Measurements from ENCODE around the gene SLC23A1. TPM values are rescaled to one million over a fixed set of nuclear protein-coding genes. Genes with fewer than 3 reads are reported as not detected.
"Not testable (repeated sequence)": the region's sequence is repeated elsewhere in the genome, so short reads cannot be mapped to it uniquely, and the experiment has no call there.

Gene SLC23A1
- total RNA-seq, 1 experiment from 2014 or later, result not detected

GRCh38 chr5:139410993-139411828 is 28.1 kb upstream of the SLC23A1 start:
- H3K4me3 ChIP-seq, result no peak overlapping the region
- no peaks in the 10 kb centered on the region for H3K36me3 ChIP-seq
- no peaks in the 10 kb centered on the region; the same call in 1 of the 2 replicates for H3K27me3 ChIP-seq
- no peak for DNase-seq
- no peaks in the 10 kb centered on the region for H3K9me3 ChIP-seq

GRCh38 chr5:139410121-139410992 is 27.3 kb upstream of the SLC23A1 start:
- Histone ChIP-seq H3K36me3 (no peaks in the 10 kb centered on the region), H3K27me3 (no peaks in the 10 kb centered on the region; the same call in 1 of the 2 replicates), H3K4me3 (no peak overlapping the region), H3K9me3 (no peaks in the 10 kb centered on the region)
- DNase-seq, result no peak

GRCh38 chr5:139409116-139409515 is 26.0 kb upstream of the SLC23A1 start:
- DNase-seq, H3K27me3 ChIP-seq, H3K4me3 ChIP-seq, H3K9me3 ChIP-seq, H3K36me3 ChIP-seq: not testable (repeated sequence)

GRCh38 chr5:139408191-139408590 is 25.1 kb upstream of the SLC23A1 start:
- Histone ChIP-seq H3K36me3 (no peaks in the 10 kb centered on the region), H3K27me3 (no peaks in the 10 kb centered on the region; the same call in 1 of the 2 replicates), H3K9me3 (no peaks in the 10 kb centered on the region), H3K4me3 (no peak overlapping the region)
- no peak for DNase-seq

GRCh38 chr5:139407517-139407916 is 24.4 kb upstream of the SLC23A1 start:
- H3K4me3 ChIP-seq, result no peak overlapping the region
- no peak for DNase-seq
- H3K36me3 ChIP-seq, result no peaks in the 10 kb centered on the region
- no peaks in the 10 kb centered on the region for H3K9me3 ChIP-seq
- no peaks in the 10 kb centered on the region; the same call in 1 of the 2 replicates for H3K27me3 ChIP-seq

GRCh38 chr5:139406963-139407362 is 23.9 kb upstream of the SLC23A1 start:
- Histone ChIP-seq H3K36me3 (no peaks in the 10 kb centered on the region), H3K27me3 (no peaks in the 10 kb centered on the region; the same call in 1 of the 2 replicates), H3K4me3 (no peak overlapping the region), H3K9me3 (no peaks in the 10 kb centered on the region)
- DNase-seq, result no peak

GRCh38 chr5:139404484-139404840 is 21.4 kb upstream of the SLC23A1 start:
- DNase-seq, result no peak
- Histone ChIP-seq H3K4me3 (peak overlapping the region; percentile 55), H3K27me3 (no peaks in the 10 kb centered on the region), H3K9me3 (no peaks in the 10 kb centered on the region), H3K36me3 (no peaks in the 10 kb centered on the region)

- Histone ChIP-seq H3K27me3 (no peaks in the 10 kb centered on the region), H3K9me3 (no peaks in the 10 kb centered on the region), H3K36me3 (no peaks in the 10 kb centered on the region), H3K4me3 (peak within 1 kb of the TSS; percentile 55)
- peak; percentile 99 for DNase-seq
Measured at GRCh38 chr5:139403787-139404483, 20.8 kb upstream of the SLC23A1 start, which contains the start of gene SPATA24. Gene SPATA24, minus strand, starts transcription at chr5:139404089. Its CDS starts 29 bp downstream, at chr5:139404060.

GRCh38 chr5:139403418-139403786 is 20.3 kb upstream of the SLC23A1 start:
- no peaks in the 10 kb centered on the region for H3K9me3 ChIP-seq
- DNase-seq, result no peak
- no peaks in the 10 kb centered on the region for H3K27me3 ChIP-seq
- H3K4me3 ChIP-seq, result peak overlapping the region; percentile 55
- no peaks in the 10 kb centered on the region for H3K36me3 ChIP-seq

GRCh38 chr5:139402561-139403158 is 19.6 kb upstream of the SLC23A1 start:
- Histone ChIP-seq H3K9me3 (no peaks in the 10 kb centered on the region), H3K36me3 (no peaks in the 10 kb centered on the region), H3K27me3 (no peaks in the 10 kb centered on the region), H3K4me3 (no peak overlapping the region)
- DNase-seq, result peak; percentile 45

GRCh38 chr5:139401546-139401945 is 18.4 kb upstream of the SLC23A1 start:
- no peaks in the 10 kb centered on the region for H3K36me3 ChIP-seq
- no peak for DNase-seq
- no peaks in the 10 kb centered on the region for H3K9me3 ChIP-seq
- H3K27me3 ChIP-seq, result no peaks in the 10 kb centered on the region
- no peak overlapping the region for H3K4me3 ChIP-seq

GRCh38 chr5:139399501-139400121 is 16.5 kb upstream of the SLC23A1 start:
- Histone ChIP-seq H3K4me3 (no peak overlapping the region), H3K36me3 (no peaks in the 10 kb centered on the region), H3K27me3 (no peaks in the 10 kb centered on the region), H3K9me3 (no peaks in the 10 kb centered on the region)
- no peak for DNase-seq

GRCh38 chr5:139397921-139398320 is 14.8 kb upstream of the SLC23A1 start:
- Histone ChIP-seq H3K9me3 (no peaks in the 10 kb centered on the region), H3K36me3 (no peaks in the 10 kb centered on the region), H3K27me3 (no peaks in the 10 kb centered on the region), H3K4me3 (no peak overlapping the region)
- DNase-seq, result peak; percentile 57

- no peak overlapping the region for H3K4me3 ChIP-seq
Measured at GRCh38 chr5:139396691-139397090, 13.6 kb upstream of the SLC23A1 start.

GRCh38 chr5:139395844-139396640 is 12.9 kb upstream of the SLC23A1 start:
- no peak overlapping the region for H3K4me3 ChIP-seq
- no peaks in the 10 kb centered on the region for H3K9me3 ChIP-seq
- no peaks in the 10 kb centered on the region for H3K27me3 ChIP-seq
- H3K36me3 ChIP-seq, result no peaks in the 10 kb centered on the region
- peak; percentile 83 for DNase-seq

More at GRCh38 chr5:139396691-139397090, 13.6 kb upstream of the SLC23A1 start:
- no peak for DNase-seq
- no peaks in the 10 kb centered on the region for H3K9me3 ChIP-seq
- H3K36me3 ChIP-seq, result no peaks in the 10 kb centered on the region
- no peaks in the 10 kb centered on the region for H3K27me3 ChIP-seq

Data from MG63 (cell line).